Stimulated activated naive B cell treated with anti-CD40 and anti-IgM and Interleukin-4, amounts not matched to agents 10 μg/mL and 1 μg/mL and 100 μg/mL, for 72 hours (primary cell): ENCODE measurements around the gene MCHR2.

Source experiments
- ATAC-seq, 2 donors: fragments of 150-1000 bp; cut with Tn5 transposase; replicated peaks; 2 replicates each; pipeline ENCODE4 v1.10.0; 2021; ENCODE audit warnings: moderate library complexity in 1 of 2
- DNase-seq: peaks from one replicate; pipeline ENCODE4 v3.0.0; 2021
- H3K27ac Mint-ChIP-seq: one replicate; pipeline ENCODE4 v1.8.0; 2022; ENCODE audit warnings: mild to moderate bottlenecking, mixed read lengths
- H3K27me3 Mint-ChIP-seq, 2 donors: one replicate each; pipeline ENCODE4 v1.8.0; 2022; ENCODE audit warnings: mixed read lengths in 2 of 2
- H3K36me3 Mint-ChIP-seq, 2 donors: one replicate each; pipeline ENCODE4 v1.8.0; 2022; ENCODE audit warnings: mixed read lengths in 2 of 2, mild to moderate bottlenecking in 1 of 2
- H3K4me1 Mint-ChIP-seq, 2 donors: one replicate each; pipeline ENCODE4 v1.8.0; 2022; ENCODE audit warnings: mixed read lengths in 2 of 2, mild to moderate bottlenecking in 1 of 2
- H3K4me3 Mint-ChIP-seq, 2 donors: one replicate each; pipeline ENCODE4 v1.8.0; 2022; ENCODE audit warnings: mild to moderate bottlenecking in 2 of 2, mixed read lengths in 2 of 2, moderate library complexity in 1 of 2
- H3K9me3 Mint-ChIP-seq, 2 donors: one replicate each; pipeline ENCODE4 v1.8.0; 2022; ENCODE audit warnings: mixed read lengths in 2 of 2, mild to moderate bottlenecking in 1 of 2

The MCHR2 gene

GRCh38 chr6:99875068-99875467 is 119.0 kb downstream of the MCHR2 start:
- H3K27me3 Mint-ChIP-seq: peaks cover 5 to 19% of the 10 kb centered on the region in 2 donors
- ATAC-seq (no peak), DNase-seq (no peak)
- no peaks in the 10 kb centered on the region for H3K9me3 Mint-ChIP-seq
- no peak overlapping the region for H3K4me3 Mint-ChIP-seq
- no peak overlapping the region for H3K27ac Mint-ChIP-seq
- H3K36me3 Mint-ChIP-seq: no peaks in the 10 kb centered on the region
- no peaks in the 10 kb centered on the region for H3K4me1 Mint-ChIP-seq

DNA sequence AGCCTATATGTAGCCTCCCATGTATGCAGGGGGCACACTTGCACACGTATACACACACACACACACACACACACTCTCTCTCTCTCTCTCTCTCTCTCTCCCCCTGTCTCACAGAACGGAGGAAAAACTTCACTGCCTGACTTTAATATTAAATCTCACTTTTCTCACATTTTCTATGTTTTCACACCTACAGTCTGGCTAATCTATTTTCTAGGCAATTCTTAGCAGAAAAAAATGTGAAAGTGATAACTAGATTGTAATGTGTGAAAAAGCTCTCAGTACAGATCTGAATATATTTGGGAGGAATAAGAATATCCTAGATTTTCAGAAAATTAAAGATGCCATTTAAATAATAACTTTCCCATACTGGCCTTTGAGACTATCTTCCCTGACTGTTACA is 120.9 kb downstream of the MCHR2 start:
- Mint-ChIP-seq H3K36me3 (no peaks in the 10 kb centered on the region), H3K9me3 (no peaks in the 10 kb centered on the region), H3K27ac (no peak overlapping the region), H3K27me3 (peaks cover 9 to 36% of the 10 kb centered on the region in 2 donors), H3K4me3 (no peak overlapping the region), H3K4me1 (peaks cover 0 to 4% of the 10 kb centered on the region in 2 donors)
- no peak for DNase-seq
- ATAC-seq: no peak

- H3K27ac Mint-ChIP-seq: no peak overlapping the region
- ATAC-seq: no peak
- no peak for DNase-seq
- H3K36me3 Mint-ChIP-seq: no peaks in the 10 kb centered on the region
- no peak overlapping the region for H3K4me3 Mint-ChIP-seq
- H3K27me3 Mint-ChIP-seq: peaks cover 9 to 36% of the 10 kb centered on the region in 2 donors
- H3K4me1 Mint-ChIP-seq: peaks cover 0 to 4% of the 10 kb centered on the region in 2 donors
- H3K9me3 Mint-ChIP-seq: no peaks in the 10 kb centered on the region
Measured at GRCh38 chr6:99871641-99872040, 122.4 kb downstream of the MCHR2 start.
